GM19463 (cell line): ENCODE data around the gene LRRC37A2.
"Not testable (repeated sequence)": the region's sequence is repeated elsewhere in the genome, so short reads cannot be mapped to it uniquely, and the experiment has no call there.

Experiments used
- ATAC-seq: cut with Tn5 transposase; IDR thresholded peaks from one replicate; pipeline ENCODE4 v1.9.1; 2021; ENCODE audit warnings: mild to moderate bottlenecking, moderate library complexity; ENCODE audit not compliant: unreplicated experiment

The LRRC37A2 gene

DNA sequence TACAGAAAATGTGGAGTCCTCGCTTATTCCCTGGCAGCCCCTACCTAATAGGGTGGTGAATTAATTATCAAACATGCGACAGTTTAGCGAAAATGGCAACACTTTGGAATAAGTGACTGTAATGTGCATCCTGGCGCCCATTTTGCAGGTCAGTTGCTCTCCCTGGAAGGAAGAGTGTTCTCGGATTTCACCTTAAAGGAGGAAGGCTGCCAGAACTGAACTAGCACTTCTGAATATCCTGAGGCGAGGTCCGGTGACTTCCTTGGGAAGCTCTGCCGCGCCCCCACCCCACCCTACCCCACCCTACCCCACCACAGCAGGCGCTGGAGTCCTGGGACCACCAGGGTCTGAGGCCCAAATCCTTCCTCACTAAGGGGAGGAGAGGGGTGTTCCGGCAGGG is at the start of gene LRRC37A2:
Gene LRRC37A2, plus strand, starts transcription at position 301 of the 400 bp plus-strand sequence. CDS start 245 bp downstream, outside the sequence.
- not testable (repeated sequence) for ATAC-seq

GRCh38 chr17:46467618-46468017 is 44.6 kb upstream of the LRRC37A2 start:
- not testable (repeated sequence) for ATAC-seq

- not testable (repeated sequence) for ATAC-seq
Observed at GRCh38 chr17:46474489-46474888, 37.8 kb upstream of the LRRC37A2 start.

GRCh38 chr17:46475583-46475982 is 36.7 kb upstream of the LRRC37A2 start:
- ATAC-seq = not testable (repeated sequence)

DNA sequence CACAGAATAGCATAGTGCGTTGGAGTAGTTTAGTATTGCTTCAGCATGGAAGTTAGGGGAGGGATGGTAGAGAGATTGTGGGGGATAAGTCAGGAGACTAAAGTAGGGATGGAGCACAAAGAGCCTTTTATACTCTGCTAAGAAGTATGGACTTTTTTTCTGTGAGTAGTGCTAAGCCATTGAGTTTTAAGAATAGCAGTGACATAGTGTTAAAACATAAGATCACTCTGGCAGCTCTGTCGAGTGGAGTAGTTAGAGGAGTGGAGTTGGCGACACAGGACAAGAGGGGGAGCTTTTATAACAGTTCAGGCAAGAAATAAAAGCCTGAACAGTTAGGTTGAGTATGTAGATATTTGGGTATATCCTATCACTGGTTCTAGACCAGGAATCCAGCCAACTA is 33.4 kb upstream of the LRRC37A2 start:
- not testable (repeated sequence) for ATAC-seq

GRCh38 chr17:46481310-46481709 is 31.0 kb upstream of the LRRC37A2 start:
- ATAC-seq = not testable (repeated sequence)

- not testable (repeated sequence) for ATAC-seq
Observed at GRCh38 chr17:46492021-46492420, 20.2 kb upstream of the LRRC37A2 start.

DNA sequence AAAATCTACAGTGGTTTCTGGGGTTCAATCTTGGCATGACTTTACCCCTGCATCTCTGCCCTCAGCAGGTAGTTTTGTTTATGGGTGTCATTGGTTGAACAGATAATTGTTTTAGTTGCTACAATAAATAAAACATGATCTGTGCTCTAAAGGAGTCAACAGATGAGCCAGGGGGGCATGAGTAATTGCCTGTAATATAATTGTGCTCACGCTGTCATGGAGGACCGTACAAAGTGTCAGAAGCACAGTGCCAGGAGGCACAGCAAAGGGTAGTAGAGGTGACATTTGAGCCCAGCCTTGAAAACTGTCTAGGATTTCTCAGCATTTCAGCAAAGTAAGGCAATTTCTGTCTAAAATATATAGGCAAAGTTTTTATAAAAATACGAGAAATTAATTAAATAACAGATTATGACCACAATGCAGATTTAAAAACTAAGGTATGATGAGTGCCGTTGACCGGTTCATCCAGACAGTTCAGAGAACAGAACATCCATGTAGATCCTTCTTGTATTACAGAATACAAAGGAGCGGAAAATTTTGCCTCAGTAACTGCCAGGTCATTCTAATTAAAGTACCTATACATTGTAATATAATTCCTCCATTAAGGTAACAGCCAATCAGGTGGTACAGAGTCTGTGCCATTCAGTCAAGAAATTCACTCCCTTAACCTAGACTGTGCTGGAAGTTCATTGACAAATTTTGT is 12.7 kb upstream of the LRRC37A2 start:
- ATAC-seq = not testable (repeated sequence)

- not testable (repeated sequence) for ATAC-seq
Observed at GRCh38 chr17:46505896-46506295, 6.4 kb upstream of the LRRC37A2 start.

GRCh38 chr17:46534716-46535115 is 22.4 kb downstream of the LRRC37A2 start:
- ATAC-seq = not testable (repeated sequence)

DNA sequence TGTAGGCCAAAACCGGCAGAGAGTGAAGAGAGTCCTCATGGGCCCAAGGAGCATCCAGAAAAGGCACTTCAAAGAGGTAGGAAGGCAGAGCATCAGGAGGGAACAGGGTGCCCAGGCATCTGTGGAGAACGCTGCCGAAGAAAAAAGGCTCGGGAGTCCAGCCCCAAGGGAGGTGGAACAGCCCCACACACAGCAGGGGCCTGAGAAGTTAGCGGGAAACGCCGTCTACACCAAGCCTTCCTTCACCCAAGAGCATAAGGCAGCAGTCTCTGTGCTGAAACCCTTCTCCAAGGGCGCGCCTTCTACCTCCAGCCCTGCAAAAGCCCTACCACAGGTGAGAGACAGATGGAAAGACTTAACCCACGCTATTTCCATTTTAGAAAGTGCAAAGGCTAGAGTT is 36.3 kb downstream of the LRRC37A2 start:
- not testable (repeated sequence) for ATAC-seq

- ATAC-seq = not testable (repeated sequence)
Observed at GRCh38 chr17:46559155-46559554, 46.9 kb downstream of the LRRC37A2 start.

- ATAC-seq = not testable (repeated sequence)
Observed at GRCh38 chr17:46560048-46560447, 47.8 kb downstream of the LRRC37A2 start.

GRCh38 chr17:46566284-46566683 is 54.0 kb downstream of the LRRC37A2 start:
- ATAC-seq = not testable (repeated sequence)

- not testable (repeated sequence) for ATAC-seq
Observed at GRCh38 chr17:46566980-46567379, 54.7 kb downstream of the LRRC37A2 start.

DNA sequence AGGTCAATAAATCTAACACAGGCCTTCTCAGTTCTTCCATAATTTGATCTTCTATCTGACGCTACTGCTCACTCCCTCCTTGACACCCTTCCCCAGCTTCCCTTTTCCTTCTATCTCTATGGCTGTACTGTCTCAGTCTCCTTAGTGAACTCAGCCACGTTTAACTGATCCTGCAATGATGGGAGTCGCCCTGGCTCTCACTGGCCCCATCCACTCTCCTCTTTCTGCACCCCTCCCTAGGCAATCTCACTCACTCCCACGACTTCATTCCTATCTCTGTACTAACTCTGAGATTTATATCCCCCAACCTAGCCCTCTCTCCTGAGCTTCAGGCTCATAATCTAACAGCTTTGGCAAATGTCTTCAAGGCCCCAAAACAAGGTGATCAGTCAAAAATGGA is 59.5 kb downstream of the LRRC37A2 start:
- ATAC-seq = not testable (repeated sequence)

- peak; percentile 87 for ATAC-seq
Observed at GRCh38 chr17:46579083-46580075, 67.1 kb downstream of the LRRC37A2 start, which contains the start of gene ARL17A. ARL17A (minus strand) TSS chr17:46579691; CDS start chr17:46576322, 3,369 bp downstream.

GRCh38 chr17:46580082-46580481 is 67.8 kb downstream of the LRRC37A2 start:
- ATAC-seq = not testable (repeated sequence)

- ATAC-seq = not testable (repeated sequence)
Observed at GRCh38 chr17:46585444-46585843, 73.2 kb downstream of the LRRC37A2 start.

DNA sequence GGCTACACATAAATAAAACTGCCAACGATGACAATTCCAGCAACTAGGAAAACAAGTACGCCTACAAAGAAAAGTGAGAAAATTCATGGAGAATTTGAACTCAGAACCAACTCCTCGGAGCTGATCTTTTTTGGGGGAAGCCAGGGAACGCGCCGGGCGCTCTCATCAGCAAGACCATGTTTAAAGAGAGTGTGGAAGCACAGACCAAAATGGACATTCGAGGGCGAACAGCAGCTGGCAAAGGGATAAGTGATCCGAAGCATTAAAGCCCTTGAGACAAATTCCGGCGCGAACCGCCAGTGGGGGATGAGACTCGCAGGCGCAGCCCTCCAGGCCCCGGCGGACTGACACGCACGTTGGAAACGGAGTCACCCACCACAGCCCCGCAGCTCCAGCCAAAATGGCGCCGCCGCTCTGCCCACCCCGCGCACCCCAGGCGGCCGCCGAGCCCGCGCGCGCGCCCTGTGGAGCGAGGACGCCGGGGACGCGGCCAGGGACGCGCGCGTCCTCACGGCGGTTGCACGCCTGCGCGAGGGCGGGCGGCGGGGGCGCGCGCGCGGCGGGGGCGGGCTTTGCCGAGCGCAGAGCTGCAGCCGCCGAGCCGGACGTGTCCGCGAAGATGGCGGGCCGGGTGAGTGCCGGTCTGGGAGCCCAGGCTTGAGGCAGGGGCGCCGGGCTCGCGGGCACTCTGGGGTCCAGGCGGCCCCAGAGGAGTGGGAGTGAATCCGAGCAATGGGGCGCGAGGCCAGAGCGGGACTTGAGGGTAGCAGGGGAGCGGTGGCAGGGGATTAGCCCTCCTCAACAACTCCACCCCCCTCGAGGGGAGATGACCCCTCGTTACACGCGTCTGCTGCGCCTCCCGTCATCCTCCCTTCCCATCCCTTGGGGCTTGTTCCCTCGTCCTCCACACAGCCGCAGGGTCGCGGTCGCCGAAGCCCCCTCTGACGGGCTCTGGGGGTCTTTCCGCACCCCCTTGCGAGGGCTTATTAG is 78.2 kb downstream of the LRRC37A2 start, which contains the start of gene NSF:
Gene NSF, plus strand, starts transcription at position 513 of the 990 bp plus-strand sequence. Its CDS starts 107 bp downstream, at position 620.
- ATAC-seq = peak; percentile 87
